A549 (cell line): ENCODE data around the gene XRCC3.

Source experiments
- CHD2 ChIP-seq: fragments of 150-350 bp; IDR thresholded peaks from 2 replicates; pipeline ENCODE4 v1.6.1; 2014; ENCODE audit warnings: low read length; ENCODE audit not compliant: partially characterized antibody
- ELK1 ChIP-seq: fragments of 150-350 bp; IDR thresholded peaks from 2 replicates; pipeline ENCODE4 v1.6.1; 2014; ENCODE audit warnings: low read depth, mild to moderate bottlenecking, low read length
- EP300 ChIP-seq, 2 experiments: fragments of >200 bp; sonication (Bioruptor Twin); formaldehyde crosslinking; IDR thresholded peaks; 2 replicates in 1 of 2; 3 replicates in 1 of 2; pipeline ENCODE4 v1.6.1; 2016 to 2017
- ESRRA ChIP-seq: fragments of 150-350 bp; IDR thresholded peaks from 2 replicates; pipeline ENCODE4 v1.6.1; 2014; ENCODE audit warnings: mild to moderate bottlenecking, low read length, borderline replicate concordance
- MAZ ChIP-seq: fragments of 150-350 bp; IDR thresholded peaks from 2 replicates; pipeline ENCODE4 v1.6.1; 2014; ENCODE audit warnings: antibody characterized with exemption, low read depth, low read length, borderline replicate concordance
- MYC ChIP-seq: IDR thresholded peaks from 2 replicates; pipeline ENCODE4 v1.6.1; 2012; ENCODE audit warnings: mild to moderate bottlenecking, inconsistent platforms, low read length, improper control_type of control experiment, borderline replicate concordance
- POLR2A ChIP-seq: IDR thresholded peaks from 2 replicates; pipeline ENCODE4 v1.6.1; 2012; ENCODE audit warnings: mild to moderate bottlenecking, low read length
- RAD21 ChIP-seq, 2 experiments: fragments of >200 bp in 1 of 2; sonication (Bioruptor Twin) in 1 of 2; formaldehyde crosslinking in 1 of 2; IDR thresholded peaks in 1 of 2; conservative IDR thresholded peaks in 1 of 2; 2 replicates in 1 of 2; 3 replicates in 1 of 2; pipeline ENCODE4 v1.6.1; 2012 to 2018; ENCODE audit warnings: inconsistent platforms in 1 of 2
- TF ChIP-seq, protein P1 (sequence below): IDR thresholded peaks from 2 replicates; pipeline ENCODE4 v1.6.1; 2012
- TF ChIP-seq, protein P2 (sequence below): fragments of >200 bp; sonication (Bioruptor Twin); formaldehyde crosslinking; IDR thresholded peaks from 3 replicates; pipeline ENCODE4 v1.5.1; 2016

DNA sequence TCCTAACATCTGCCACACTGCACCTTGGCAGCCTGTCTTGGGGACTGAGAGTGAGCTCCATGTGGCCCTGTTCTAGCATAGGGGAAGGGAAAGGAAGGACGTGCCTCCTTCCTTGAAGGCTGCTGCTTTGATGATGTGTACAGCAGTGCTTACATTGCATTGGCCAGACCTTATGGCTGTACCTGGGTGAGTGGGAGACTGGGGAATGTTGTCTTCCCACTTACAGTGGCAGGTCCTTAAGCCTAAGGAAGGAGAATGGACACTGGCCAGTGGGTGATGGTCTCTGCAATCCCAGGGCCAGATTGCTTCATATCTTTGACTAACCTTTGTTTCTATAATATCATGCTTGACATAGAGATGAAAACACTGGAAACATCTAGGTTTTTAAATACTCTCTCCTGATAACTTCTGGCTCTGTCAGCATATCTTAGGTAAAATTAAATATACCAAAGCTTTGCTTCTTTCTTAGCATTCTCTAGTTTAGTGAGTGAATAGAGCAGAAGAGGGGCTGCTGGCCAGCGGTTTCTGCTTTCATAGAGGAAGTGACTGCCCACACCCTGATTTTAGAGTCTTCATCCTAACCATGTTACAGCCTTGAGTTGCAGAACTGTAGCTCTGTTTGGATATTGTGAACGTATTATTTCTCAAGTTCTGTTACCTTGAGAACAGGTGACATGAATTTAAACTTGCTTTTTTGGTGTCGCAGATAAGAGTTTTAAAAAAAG, 59.1 kb downstream of the XRCC3 start:
- TF ChIP-seq, protein P1, sequence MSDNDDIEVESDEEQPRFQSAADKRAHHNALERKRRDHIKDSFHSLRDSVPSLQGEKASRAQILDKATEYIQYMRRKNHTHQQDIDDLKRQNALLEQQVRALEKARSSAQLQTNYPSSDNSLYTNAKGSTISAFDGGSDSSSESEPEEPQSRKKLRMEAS, result no peak
- TF ChIP-seq ESRRA, result no peak
- TF ChIP-seq EP300 (IDR thresholded peaks at IDR 0.05), result no peak
- TF ChIP-seq, protein P2, sequence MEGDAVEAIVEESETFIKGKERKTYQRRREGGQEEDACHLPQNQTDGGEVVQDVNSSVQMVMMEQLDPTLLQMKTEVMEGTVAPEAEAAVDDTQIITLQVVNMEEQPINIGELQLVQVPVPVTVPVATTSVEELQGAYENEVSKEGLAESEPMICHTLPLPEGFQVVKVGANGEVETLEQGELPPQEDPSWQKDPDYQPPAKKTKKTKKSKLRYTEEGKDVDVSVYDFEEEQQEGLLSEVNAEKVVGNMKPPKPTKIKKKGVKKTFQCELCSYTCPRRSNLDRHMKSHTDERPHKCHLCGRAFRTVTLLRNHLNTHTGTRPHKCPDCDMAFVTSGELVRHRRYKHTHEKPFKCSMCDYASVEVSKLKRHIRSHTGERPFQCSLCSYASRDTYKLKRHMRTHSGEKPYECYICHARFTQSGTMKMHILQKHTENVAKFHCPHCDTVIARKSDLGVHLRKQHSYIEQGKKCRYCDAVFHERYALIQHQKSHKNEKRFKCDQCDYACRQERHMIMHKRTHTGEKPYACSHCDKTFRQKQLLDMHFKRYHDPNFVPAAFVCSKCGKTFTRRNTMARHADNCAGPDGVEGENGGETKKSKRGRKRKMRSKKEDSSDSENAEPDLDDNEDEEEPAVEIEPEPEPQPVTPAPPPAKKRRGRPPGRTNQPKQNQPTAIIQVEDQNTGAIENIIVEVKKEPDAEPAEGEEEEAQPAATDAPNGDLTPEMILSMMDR, result no peak
- TF ChIP-seq MYC, result no peak
- no peak for TF ChIP-seq POLR2A
- TF ChIP-seq RAD21 (conservative IDR thresholded peaks at IDR 0.05 in 1 of 2, IDR thresholded peaks at IDR 0.05 in 1 of 2), result no peak
- TF ChIP-seq ELK1, result no peak
- TF ChIP-seq MAZ, result no peak
- no peak for TF ChIP-seq CHD2
